HEK293T (cell line): ENCODE data around the gene QSOX2.

Experiments used
- LEF1 ChIP-seq: fragments of 450-650 bp; IDR thresholded peaks from 2 replicates; pipeline ENCODE4 v1.6.1; 2017; ENCODE audit warnings: mild to moderate bottlenecking, borderline replicate concordance
- TARDBP ChIP-seq: fragments of 450-650 bp; IDR thresholded peaks from 2 replicates; pipeline ENCODE4 v1.6.1; 2016

DNA sequence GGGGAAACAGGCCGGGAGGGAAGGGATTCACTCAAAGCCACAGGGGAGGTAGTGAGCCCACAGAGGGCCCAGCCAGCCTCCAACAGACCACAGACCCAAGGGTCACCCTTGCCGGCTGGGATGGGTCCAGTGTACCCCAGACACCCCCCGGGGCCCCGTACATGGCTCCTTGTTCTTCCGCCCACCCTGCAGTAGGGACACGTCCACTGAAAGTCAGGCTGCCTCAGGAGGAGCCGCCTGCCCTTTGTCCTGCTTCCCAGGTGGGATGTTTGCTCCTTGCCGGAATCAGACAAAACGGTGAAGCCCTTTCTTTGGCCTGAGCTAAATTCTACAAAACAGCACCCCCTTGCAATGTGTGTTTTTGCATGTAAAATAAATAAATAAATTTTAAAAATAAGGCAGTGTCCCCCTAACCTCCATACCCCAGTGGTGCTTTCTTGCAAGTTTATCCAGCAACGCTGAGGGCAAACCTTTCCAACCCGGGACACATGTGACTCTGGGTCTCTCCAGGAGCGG lies 66.5 kb downstream of the QSOX2 start:
- TF ChIP-seq TARDBP = no peak
- TF ChIP-seq LEF1 = no peak
